ENCODE results near the gene SCAPER. TPM values are rescaled to one million over a fixed set of nuclear protein-coding genes. Genes with fewer than 3 reads are reported as not detected.

Gene SCAPER
- total RNA-seq, 4 donors from 2014 or later, result 23.5 to 27.7 (median 24.2) TPM

DNA sequence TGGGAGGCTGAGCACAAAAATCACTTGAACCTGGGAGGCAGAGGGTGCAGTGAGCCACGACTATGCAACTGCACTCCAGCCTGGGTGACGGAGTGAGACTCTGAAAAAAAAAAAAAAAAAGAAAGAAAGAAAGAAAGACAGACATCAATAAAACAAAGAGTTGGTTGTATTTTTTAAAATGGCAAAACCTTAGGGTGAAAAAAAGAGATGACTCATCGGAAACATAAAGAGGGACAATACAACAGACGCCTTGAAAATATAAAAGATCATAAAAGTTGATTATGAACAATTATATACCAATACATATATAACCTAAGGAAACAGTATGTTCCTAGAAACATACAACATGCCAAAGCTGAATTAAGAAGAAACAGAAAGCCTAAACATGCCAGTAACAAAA, 92.8 kb downstream of the SCAPER start:
- no peak for TF ChIP-seq CTCF (IDR thresholded peaks at IDR 0.05; ENCODE audit: low read depth)

DNA sequence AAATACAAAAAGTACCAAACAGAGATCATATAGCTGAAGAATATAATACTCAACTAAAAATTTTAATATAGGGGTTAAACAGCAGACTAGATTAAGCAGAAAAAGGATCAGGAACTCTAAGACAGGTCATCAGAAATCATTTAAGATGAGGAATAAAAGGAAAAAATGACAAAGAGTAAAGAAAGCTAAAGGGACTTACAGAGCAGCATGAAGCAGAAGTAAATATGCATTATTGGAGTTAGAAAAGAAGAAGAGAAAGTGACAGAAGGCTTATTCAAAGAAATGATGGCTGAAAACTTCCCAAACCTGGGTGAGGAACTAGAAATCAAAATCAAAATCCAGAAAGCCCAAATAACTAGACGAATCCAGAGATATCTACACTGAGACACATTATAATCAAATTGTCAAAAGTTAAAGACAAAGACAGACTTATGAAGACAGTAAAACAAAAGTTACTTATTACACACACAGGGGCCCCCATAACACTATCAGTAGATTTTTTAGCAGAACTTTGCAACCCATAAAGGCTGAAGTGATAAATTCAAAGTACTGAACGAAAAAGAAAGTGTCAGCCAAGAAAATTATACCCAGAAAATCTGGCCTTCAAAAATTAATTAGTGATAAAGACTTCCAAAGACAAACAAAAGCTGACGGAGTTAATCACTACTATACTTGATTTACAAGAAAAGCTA, 95.6 kb downstream of the SCAPER start:
- no peak for TF ChIP-seq CTCF (IDR thresholded peaks at IDR 0.05; ENCODE audit: low read depth)

DNA sequence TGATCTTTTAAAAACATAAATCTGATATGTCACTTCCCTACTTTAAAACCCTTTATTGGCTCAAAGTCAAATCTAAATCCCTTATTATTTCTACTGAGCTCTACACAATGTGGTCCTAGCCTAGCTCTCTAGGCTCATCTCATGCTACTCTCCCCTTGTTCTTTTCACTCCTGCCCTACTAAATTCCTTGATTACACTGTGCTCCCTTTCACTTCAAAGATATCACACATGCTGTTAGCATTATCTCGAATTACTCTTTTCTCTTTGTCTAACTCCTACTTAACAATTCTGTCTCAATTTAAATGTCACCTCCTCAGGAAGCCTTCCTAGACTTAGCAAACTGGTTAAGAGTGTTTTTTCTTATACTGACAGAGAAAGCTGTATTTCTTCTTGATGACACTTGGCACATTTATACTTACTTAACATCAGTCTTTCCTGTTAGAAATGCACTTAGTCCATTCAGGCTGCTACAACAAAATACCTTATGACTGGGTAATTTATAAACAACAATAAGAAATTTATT, 102.0 kb downstream of the SCAPER start:
- TF ChIP-seq CTCF (IDR thresholded peaks at IDR 0.05; ENCODE audit: low read depth), result no peak

- no peak for TF ChIP-seq CTCF (IDR thresholded peaks at IDR 0.05; ENCODE audit: low read depth)
Measured at GRCh38 chr15:76802411-76802810, 102.7 kb downstream of the SCAPER start.

GRCh38 chr15:76799760-76800159, 105.4 kb downstream of the SCAPER start:
- no peak for TF ChIP-seq CTCF (IDR thresholded peaks at IDR 0.05; ENCODE audit: low read depth)

DNA sequence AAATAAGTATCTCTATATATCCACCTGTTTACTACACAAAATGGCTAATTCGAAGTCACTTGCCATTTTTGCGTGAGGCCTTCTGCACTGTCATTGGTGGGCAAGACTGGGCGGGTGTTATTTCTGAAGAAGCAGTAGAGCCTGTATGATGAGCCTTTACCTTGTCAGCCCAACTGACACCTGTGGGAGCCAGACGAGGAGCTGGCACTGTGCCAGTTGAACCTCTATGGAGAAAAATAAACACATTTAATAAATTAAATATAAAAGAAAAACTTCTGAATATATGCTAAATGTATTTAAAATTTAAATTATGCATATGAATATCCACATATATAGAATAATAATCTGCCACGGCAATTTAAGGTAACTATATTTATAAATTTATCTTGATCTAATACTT, 109.9 kb downstream of the SCAPER start:
- TF ChIP-seq CTCF (IDR thresholded peaks at IDR 0.05; ENCODE audit: low read depth), result no peak

- no peak for TF ChIP-seq CTCF (IDR thresholded peaks at IDR 0.05; ENCODE audit: low read depth)
Measured at GRCh38 chr15:76793162-76793561, 112.0 kb downstream of the SCAPER start.
